GM12872 (cell line): Measurements from ENCODE around the gene ARFGEF3.

Experiments used
- CTCF ChIP-seq: IDR thresholded peaks from 3 replicates; pipeline ENCODE4 v1.5.1; 2011; ENCODE audit warnings: low read depth, mild to moderate bottlenecking, low read length, moderate library complexity; ENCODE audit not compliant: insufficient read depth

ARFGEF3 gene

DNA sequence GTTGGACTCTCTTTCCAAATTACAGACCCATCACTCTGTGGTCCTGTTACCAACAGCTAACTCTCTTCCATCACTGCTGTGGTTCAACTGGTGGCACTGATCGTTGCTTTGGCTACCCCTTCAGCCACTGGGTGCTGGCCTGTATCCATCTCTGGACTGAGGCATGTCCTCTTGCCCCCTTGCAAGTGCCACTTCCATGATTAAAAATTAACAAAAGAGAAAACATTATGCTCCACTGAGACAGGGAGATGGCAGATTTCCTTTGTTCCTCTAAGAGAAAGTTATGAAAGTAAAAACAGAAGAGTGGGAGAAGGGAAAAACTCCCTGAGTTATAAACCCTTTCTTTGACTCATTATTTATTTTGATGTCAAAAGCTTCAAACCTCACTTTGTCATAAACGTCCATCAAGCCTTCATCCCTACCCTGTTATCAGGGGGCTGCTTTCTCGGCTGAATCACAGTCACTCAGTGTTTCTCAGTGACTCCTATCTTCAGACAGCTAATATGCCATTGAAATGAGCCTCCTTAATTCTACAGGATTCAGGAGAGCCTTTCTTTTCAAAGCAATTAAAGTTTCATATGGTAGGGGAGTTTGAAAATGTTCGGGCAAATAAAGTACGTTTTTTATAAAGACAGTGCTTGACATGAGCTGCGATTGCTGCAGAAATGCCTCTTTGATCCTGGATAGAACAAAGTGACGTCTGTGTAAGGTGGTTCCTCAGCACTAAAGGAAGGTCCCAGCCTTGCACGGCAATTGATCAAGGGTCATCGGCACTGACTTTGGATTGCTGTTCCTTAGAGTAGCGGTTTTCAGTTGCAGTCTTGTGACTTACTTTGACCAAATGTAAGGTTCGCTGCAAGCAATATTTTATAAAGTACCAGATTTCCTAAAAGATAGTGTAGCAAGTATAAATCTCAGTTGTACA, 106.5 kb downstream of the ARFGEF3 start:
- TF ChIP-seq CTCF: no peak

- no peak for TF ChIP-seq CTCF
Observed at GRCh38 chr6:138271451-138271850, 109.7 kb downstream of the ARFGEF3 start.

- TF ChIP-seq CTCF: no peak
Observed at GRCh38 chr6:138272533-138273315, 111.0 kb downstream of the ARFGEF3 start.

GRCh38 chr6:138275976-138276375, 114.2 kb downstream of the ARFGEF3 start:
- no peak for TF ChIP-seq CTCF

DNA sequence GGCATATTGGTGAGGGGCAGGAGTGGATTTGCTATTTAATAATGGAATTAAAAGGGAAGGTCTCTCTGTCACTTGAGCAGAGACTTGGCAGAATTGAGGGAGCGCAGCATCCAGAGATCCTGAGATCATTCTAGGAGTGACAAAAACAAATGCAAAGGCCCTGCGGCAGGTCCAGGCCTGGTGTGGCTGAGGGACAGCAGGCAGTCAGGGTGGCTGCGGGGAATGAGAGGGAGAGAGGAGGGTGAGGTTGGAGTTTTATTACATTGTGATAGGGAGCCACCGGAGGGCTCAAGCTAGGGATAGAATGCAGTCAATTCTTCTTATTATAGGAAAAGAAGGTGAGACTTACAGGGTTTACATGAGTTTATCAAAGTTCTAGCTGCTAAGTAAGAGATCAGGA, 116.1 kb downstream of the ARFGEF3 start:
- no peak for TF ChIP-seq CTCF

DNA sequence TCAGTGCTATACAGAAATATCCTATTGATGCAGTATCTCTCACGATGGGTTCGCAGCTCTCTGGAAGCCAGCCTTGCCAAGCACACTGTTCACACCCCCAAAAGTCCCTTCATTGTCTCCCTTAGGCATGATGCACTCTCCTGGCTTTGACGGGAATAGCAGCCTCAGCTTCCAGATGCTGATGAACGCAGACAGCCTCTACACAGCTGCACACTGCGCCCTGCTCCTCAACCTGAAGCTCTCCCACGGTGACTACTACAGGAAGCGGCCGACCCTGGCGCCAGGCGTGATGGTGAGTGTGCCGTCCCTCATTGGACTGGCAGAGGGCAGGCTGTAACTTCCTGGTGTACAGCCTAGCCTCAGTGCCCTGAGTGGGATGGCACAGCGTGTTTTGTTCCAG, 116.6 kb downstream of the ARFGEF3 start:
- 0 out of 3 replicates have a peak, but pooled peaks have one; percentile 6 for TF ChIP-seq CTCF

DNA sequence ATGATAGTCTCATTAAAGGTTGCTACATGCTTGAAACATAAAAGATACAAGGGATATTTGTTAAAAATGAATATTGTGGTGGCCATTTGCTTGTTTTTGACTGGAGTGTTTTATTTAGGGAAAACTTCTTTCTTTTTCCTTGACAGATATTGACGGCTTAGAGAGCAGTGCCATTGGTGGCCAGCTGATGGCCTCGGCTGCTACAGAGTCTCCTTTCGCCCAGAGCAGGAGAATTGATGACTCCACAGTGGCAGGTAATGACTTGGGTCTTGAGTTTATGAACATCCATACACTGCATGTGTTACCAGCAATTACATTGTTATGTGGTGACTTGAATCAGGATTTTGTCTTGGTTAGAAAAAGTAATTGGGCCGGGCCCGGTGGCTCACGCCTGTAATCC, 124.1 kb downstream of the ARFGEF3 start:
- no peak for TF ChIP-seq CTCF
